ENCODE measurements around the gene DNAJC13. TPM values are rescaled to one million over a fixed set of nuclear protein-coding genes. Genes with fewer than 3 reads are reported as not detected.
"Not testable (repeated sequence)": the region's sequence is repeated elsewhere in the genome, so short reads cannot be mapped to it uniquely, and the experiment has no call there.

DNAJC13 gene
- total RNA-seq, 2 donors from 2014 or later: 26.1 to 30.7 TPM

DNA sequence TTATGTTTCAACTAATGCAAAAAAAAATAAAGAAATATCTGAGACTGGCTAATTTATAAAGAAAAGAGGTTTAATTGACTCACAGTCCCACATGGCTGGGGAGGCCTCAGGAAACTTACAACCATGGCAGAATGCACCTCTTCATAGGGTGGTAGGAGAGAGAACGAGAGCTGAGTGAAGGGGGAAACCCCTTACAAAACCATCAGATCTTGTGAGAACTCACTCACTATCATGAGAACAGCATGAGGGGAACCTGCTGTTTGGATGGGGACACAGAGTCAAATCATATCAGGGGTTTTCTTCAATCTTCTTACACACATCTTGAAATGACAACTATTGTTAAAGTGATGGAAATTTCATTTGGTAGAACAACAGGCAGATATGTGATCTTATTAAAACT, 24.6 kb upstream of the DNAJC13 start:
- H3K27me3 Mint-ChIP-seq: peaks cover 13% of the 10 kb centered on the region
- H3K27ac Mint-ChIP-seq; ATAC-seq; DNase-seq; H3K4me1 Mint-ChIP-seq; H3K4me3 Mint-ChIP-seq; H3K9me3 ChIP-seq (ENCODE audit: control insufficient read depth, low read length, poor library complexity, severe bottlenecking); H3K36me3 Mint-ChIP-seq (ENCODE audit: low read depth): not testable (repeated sequence)

- DNase-seq: no peak
- peaks cover 2% of the 10 kb centered on the region for H3K36me3 Mint-ChIP-seq (ENCODE audit: low read depth)
- no peaks in the 10 kb centered on the region for H3K4me1 Mint-ChIP-seq
- no peaks in the 10 kb centered on the region for H3K9me3 ChIP-seq (ENCODE audit: control insufficient read depth, low read length, poor library complexity, severe bottlenecking)
- peaks cover 17% of the 10 kb centered on the region for H3K27me3 Mint-ChIP-seq
- no peak for ATAC-seq
- H3K27ac Mint-ChIP-seq: no peak overlapping the region
- no peak overlapping the region for H3K4me3 Mint-ChIP-seq
Observed at GRCh38 chr3:132394320-132394719, 23.0 kb upstream of the DNAJC13 start.

DNA sequence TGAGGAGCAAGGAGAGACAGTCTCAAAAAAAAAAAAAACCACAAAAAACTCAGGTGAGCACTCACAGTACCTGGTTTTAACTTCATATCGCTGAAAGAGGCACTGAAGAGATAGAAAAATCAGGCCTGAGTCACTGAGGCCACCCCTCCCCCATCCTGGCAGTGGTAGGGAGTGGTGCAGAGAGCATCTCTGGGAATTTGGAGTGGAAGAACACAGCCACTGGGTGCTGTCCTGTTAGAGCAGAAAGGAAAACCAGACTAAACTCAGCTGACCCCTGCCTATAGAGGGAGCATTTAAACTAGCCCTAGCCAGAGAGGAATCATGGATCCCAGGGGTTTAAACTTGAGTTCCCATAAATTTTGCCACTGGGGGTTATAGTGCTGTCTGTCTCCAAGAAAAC, 22.2 kb upstream of the DNAJC13 start:
- H3K4me3 Mint-ChIP-seq: no peak overlapping the region
- peaks cover 2% of the 10 kb centered on the region for H3K36me3 Mint-ChIP-seq (ENCODE audit: low read depth)
- ATAC-seq (no peak), DNase-seq (no peak)
- peaks cover 20% of the 10 kb centered on the region for H3K27me3 Mint-ChIP-seq
- H3K27ac Mint-ChIP-seq: no peak overlapping the region
- H3K4me1 Mint-ChIP-seq: no peaks in the 10 kb centered on the region
- H3K9me3 ChIP-seq (ENCODE audit: control insufficient read depth, low read length, poor library complexity, severe bottlenecking): no peaks in the 10 kb centered on the region

DNA sequence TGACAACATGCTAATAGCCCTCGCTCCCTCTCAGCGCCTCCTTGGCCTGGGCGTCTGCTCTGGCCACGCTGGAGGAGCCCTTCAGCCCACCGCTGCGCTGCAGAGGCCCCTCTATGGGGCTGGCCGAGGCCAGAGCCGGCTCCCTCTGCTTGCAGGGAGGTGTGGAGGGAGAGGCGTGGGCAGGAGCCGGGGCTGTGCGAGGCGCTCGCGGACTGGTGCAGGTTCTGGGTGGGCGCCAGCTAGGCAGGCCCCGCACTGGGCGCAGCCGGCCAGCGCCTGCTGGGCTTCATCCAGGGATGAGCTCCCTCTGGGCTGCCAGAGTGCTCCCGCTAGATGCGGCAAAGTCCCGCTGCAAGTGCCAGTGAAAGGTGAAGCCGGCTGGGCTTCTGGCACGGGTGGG, 21.0 kb upstream of the DNAJC13 start:
- H3K27me3 Mint-ChIP-seq: peaks cover 24% of the 10 kb centered on the region
- H3K9me3 ChIP-seq (ENCODE audit: control insufficient read depth, low read length, poor library complexity, severe bottlenecking): no peaks in the 10 kb centered on the region
- H3K4me3 Mint-ChIP-seq: no peak overlapping the region

GRCh38 chr3:132396776-132397175, 20.5 kb upstream of the DNAJC13 start:
- H3K27ac Mint-ChIP-seq; H3K9me3 ChIP-seq (ENCODE audit: control insufficient read depth, low read length, poor library complexity, severe bottlenecking); H3K4me1 Mint-ChIP-seq; DNase-seq; ATAC-seq; H3K4me3 Mint-ChIP-seq; H3K36me3 Mint-ChIP-seq (ENCODE audit: low read depth): not testable (repeated sequence)
- H3K27me3 Mint-ChIP-seq: peaks cover 24% of the 10 kb centered on the region

More for the DNA sequence above, 21.0 kb upstream of the DNAJC13 start:
- no peak overlapping the region for H3K27ac Mint-ChIP-seq
- peaks cover 2% of the 10 kb centered on the region for H3K36me3 Mint-ChIP-seq (ENCODE audit: low read depth)
- ATAC-seq: no peak
- H3K4me1 Mint-ChIP-seq: no peaks in the 10 kb centered on the region
- no peak for DNase-seq

- Mint-ChIP-seq H3K4me1 (no peaks in the 10 kb centered on the region), H3K4me3 (no peak overlapping the region), H3K36me3 (ENCODE audit: low read depth) (peaks cover 2% of the 10 kb centered on the region), H3K27me3 (peaks cover 18% of the 10 kb centered on the region), H3K27ac (no peak overlapping the region)
- no peaks in the 10 kb centered on the region for H3K9me3 ChIP-seq (ENCODE audit: control insufficient read depth, low read length, poor library complexity, severe bottlenecking)
- no peak for DNase-seq
- ATAC-seq: peak; percentile 48
Observed at GRCh38 chr3:132399054-132399929, 18.0 kb upstream of the DNAJC13 start.

DNA sequence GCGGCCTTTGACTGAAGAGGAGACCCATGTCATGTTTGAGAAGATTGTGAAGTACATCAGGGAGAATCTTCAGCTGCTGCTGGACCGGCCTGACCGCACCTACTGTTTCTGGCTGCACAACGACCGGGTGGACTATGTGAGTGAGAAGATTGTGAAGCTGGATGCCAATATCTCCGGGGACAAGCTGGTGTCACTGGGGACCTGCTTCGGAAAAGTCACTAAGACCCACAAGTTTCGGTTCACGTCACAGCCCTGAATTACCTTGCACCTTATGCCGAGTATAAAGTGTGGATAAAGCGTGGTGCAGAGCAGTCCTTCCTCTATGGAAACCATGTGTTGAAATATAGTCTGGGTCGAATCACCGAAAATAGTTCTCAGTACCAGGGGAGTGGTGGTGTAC, 16.0 kb upstream of the DNAJC13 start:
- Mint-ChIP-seq H3K36me3 (ENCODE audit: low read depth) (no peaks in the 10 kb centered on the region), H3K27me3 (peaks cover 18% of the 10 kb centered on the region), H3K27ac (no peak overlapping the region), H3K4me1 (no peaks in the 10 kb centered on the region), H3K4me3 (no peak overlapping the region)
- no peaks in the 10 kb centered on the region for H3K9me3 ChIP-seq (ENCODE audit: control insufficient read depth, low read length, poor library complexity, severe bottlenecking)
- no peak for ATAC-seq
- no peak for DNase-seq

GRCh38 chr3:132404276-132404675, 13.0 kb upstream of the DNAJC13 start:
- H3K27ac Mint-ChIP-seq: no peak overlapping the region
- H3K9me3 ChIP-seq (ENCODE audit: control insufficient read depth, low read length, poor library complexity, severe bottlenecking): no peaks in the 10 kb centered on the region
- H3K4me1 Mint-ChIP-seq: no peaks in the 10 kb centered on the region
- no peak overlapping the region for H3K4me3 Mint-ChIP-seq
- peaks cover 14% of the 10 kb centered on the region for H3K27me3 Mint-ChIP-seq
- no peak for DNase-seq
- no peak for ATAC-seq
- H3K36me3 Mint-ChIP-seq (ENCODE audit: low read depth): no peaks in the 10 kb centered on the region

- peaks cover 10% of the 10 kb centered on the region for H3K27me3 Mint-ChIP-seq
- H3K4me3 Mint-ChIP-seq: no peak overlapping the region
- DNase-seq (no peak), ATAC-seq (no peak)
- H3K36me3 Mint-ChIP-seq (ENCODE audit: low read depth): no peaks in the 10 kb centered on the region
- H3K27ac Mint-ChIP-seq: no peak overlapping the region
- H3K9me3 ChIP-seq (ENCODE audit: control insufficient read depth, low read length, poor library complexity, severe bottlenecking): no peaks in the 10 kb centered on the region
- H3K4me1 Mint-ChIP-seq: no peaks in the 10 kb centered on the region
Observed at GRCh38 chr3:132405188-132405587, 12.1 kb upstream of the DNAJC13 start.

DNA sequence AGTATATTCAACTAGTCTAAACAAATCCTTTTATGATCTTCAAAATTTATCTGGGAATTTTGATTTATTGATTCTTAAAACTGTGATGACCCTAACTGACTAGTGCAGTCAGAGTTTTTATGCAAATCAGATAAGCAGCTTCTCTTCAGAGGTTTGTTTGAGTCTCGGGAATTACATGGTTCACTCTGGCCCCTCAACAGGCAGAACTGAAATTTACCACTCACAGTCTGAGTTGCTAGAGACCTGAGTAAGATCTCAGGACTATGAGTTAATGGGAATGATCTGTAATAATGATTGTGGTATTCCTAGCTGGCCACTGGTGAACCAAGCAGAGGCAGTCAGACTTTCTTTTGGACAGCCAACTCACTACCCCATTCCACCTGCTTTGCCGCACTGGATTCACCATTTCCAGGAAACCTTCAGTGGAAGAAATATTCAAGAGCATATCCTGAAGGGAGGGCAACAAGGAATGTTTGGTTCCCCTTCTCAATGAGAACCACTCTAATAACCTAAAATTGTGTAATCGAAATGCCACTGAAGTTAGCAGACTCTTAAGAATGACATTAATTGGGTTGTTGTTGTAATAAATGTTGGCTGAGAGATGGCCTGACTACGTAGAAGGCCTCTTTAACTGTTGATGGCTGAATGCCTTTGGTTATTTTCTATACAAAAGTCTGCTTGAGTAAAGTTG, 11.5 kb upstream of the DNAJC13 start:
- Mint-ChIP-seq H3K36me3 (ENCODE audit: low read depth) (no peaks in the 10 kb centered on the region), H3K4me1 (no peaks in the 10 kb centered on the region), H3K4me3 (no peak overlapping the region), H3K27me3 (peaks cover 12% of the 10 kb centered on the region), H3K27ac (no peak overlapping the region)
- no peaks in the 10 kb centered on the region for H3K9me3 ChIP-seq (ENCODE audit: control insufficient read depth, low read length, poor library complexity, severe bottlenecking)
- no peak for ATAC-seq
- no peak for DNase-seq

GRCh38 chr3:132406587-132406986, 10.7 kb upstream of the DNAJC13 start:
- no peaks in the 10 kb centered on the region for H3K9me3 ChIP-seq (ENCODE audit: control insufficient read depth, low read length, poor library complexity, severe bottlenecking)
- H3K27me3 Mint-ChIP-seq: peaks cover 17% of the 10 kb centered on the region
- DNase-seq: no peak
- no peak for ATAC-seq
- H3K4me3 Mint-ChIP-seq: no peak overlapping the region
- H3K27ac Mint-ChIP-seq: no peak overlapping the region
- H3K4me1 Mint-ChIP-seq: no peaks in the 10 kb centered on the region
- H3K36me3 Mint-ChIP-seq (ENCODE audit: low read depth): no peaks in the 10 kb centered on the region

- H3K36me3 Mint-ChIP-seq (ENCODE audit: low read depth): no peaks in the 10 kb centered on the region
- peaks cover 17% of the 10 kb centered on the region for H3K27me3 Mint-ChIP-seq
- no peak for ATAC-seq
Observed at GRCh38 chr3:132407025-132407424, 10.3 kb upstream of the DNAJC13 start.

GRCh38 chr3:132414841-132415240, 2.5 kb upstream of the DNAJC13 start:
- no peaks in the 10 kb centered on the region for H3K9me3 ChIP-seq (ENCODE audit: control insufficient read depth, low read length, poor library complexity, severe bottlenecking)
- H3K27ac Mint-ChIP-seq: no peak overlapping the region
- DNase-seq (no peak), ATAC-seq (no peak)
- no peak overlapping the region for H3K4me3 Mint-ChIP-seq
- H3K27me3 Mint-ChIP-seq: peaks cover 15% of the 10 kb centered on the region
- peaks cover 8% of the 10 kb centered on the region for H3K36me3 Mint-ChIP-seq (ENCODE audit: low read depth)
- peaks cover 12% of the 10 kb centered on the region for H3K4me1 Mint-ChIP-seq

More at GRCh38 chr3:132407025-132407424, 10.3 kb upstream of the DNAJC13 start:
- H3K4me1 Mint-ChIP-seq: no peaks in the 10 kb centered on the region
- no peak overlapping the region for H3K4me3 Mint-ChIP-seq
- DNase-seq: no peak
- H3K27ac Mint-ChIP-seq: no peak overlapping the region
- H3K9me3 ChIP-seq (ENCODE audit: control insufficient read depth, low read length, poor library complexity, severe bottlenecking): no peaks in the 10 kb centered on the region
